Stimulated activated CD4-positive, alpha-beta T cell treated with anti-CD3 and anti-CD28 coated beads, Interleukin-4, amount 100 ng/mL, for 4 hours (primary cell): ENCODE measurements around the gene C19orf53.

Experiments used
- DNase-seq, 2 experiments: peaks; one replicate each; pipeline ENCODE4 v3.0.0-alpha.2; 2020

C19orf53 gene

DNA sequence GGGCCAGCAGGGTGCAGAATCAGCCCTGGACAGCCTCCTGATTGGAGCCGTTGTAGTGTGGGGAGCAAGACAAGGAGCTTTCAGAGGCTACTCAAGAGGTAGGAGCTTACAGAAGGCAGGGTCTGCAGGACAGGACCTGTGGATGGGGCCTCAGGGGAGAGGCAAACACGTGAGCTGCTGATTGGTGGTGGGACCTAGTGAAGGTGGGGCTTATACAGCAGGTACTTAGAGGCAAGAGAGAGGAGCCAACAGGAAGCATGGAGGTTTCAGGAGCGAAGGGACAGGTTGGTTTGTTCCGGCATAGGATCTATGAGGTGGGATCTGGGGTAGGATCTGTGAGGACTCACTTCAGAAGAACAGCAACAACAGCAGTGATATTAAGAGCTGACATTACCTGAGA is 53.4 kb downstream of the C19orf53 start:
- DNase-seq, result no peak
